Activated T-cell treated with anti-CD3 and anti-CD28 coated beads, Interleukin-2, amount 50 U/mL, for 24 hours (primary cell): ENCODE data around the gene IL22RA2.
A peak's percentile ranks its signal among the peaks of the same experiment; 100 is the strongest.

Experiments
- DNase-seq: peaks from one replicate; pipeline ENCODE4 v3.0.0-alpha.2; 2020
- H3K27ac Mint-ChIP-seq: 2 replicates; pipeline ENCODE4 v1.8.0; 2020; ENCODE audit warnings: mild to moderate bottlenecking, mixed read lengths
- H3K27me3 Mint-ChIP-seq: 2 replicates; pipeline ENCODE4 v1.8.0; 2020; ENCODE audit warnings: mixed read lengths
- H3K36me3 Mint-ChIP-seq: 2 replicates; pipeline ENCODE4 v1.8.0; 2020; ENCODE audit warnings: low read depth, mixed read lengths
- H3K4me1 Mint-ChIP-seq: 2 replicates; pipeline ENCODE4 v1.8.0; 2020; ENCODE audit warnings: low read depth, mixed read lengths
- H3K4me3 Mint-ChIP-seq: 2 replicates; pipeline ENCODE4 v1.8.0; 2020; ENCODE audit warnings: mild to moderate bottlenecking, moderate library complexity, mixed read lengths
- H3K9me3 Mint-ChIP-seq: 2 replicates; pipeline ENCODE4 v1.8.0; 2020; ENCODE audit warnings: mixed read lengths

The IL22RA2 gene

GRCh38 chr6:137182654-137183073 lies 9.2 kb upstream of the IL22RA2 start:
- H3K4me3 Mint-ChIP-seq: no peak overlapping the region
- H3K4me1 Mint-ChIP-seq: no peaks in the 10 kb centered on the region
- no peak overlapping the region for H3K27ac Mint-ChIP-seq
- DNase-seq: no peak
- peaks cover 5% of the 10 kb centered on the region for H3K36me3 Mint-ChIP-seq
- peaks cover 52% of the 10 kb centered on the region for H3K9me3 Mint-ChIP-seq
- H3K27me3 Mint-ChIP-seq: peaks cover 5% of the 10 kb centered on the region

GRCh38 chr6:137181891-137182653 lies 8.6 kb upstream of the IL22RA2 start:
- Mint-ChIP-seq H3K27ac (no peak overlapping the region), H3K4me1 (no peaks in the 10 kb centered on the region), H3K27me3 (peaks cover 5% of the 10 kb centered on the region), H3K4me3 (no peak overlapping the region), H3K9me3 (peaks cover 47% of the 10 kb centered on the region), H3K36me3 (peaks cover 5% of the 10 kb centered on the region)
- no peak for DNase-seq

- H3K27ac Mint-ChIP-seq: no peak overlapping the region
- no peak for DNase-seq
- H3K4me1 Mint-ChIP-seq: no peaks in the 10 kb centered on the region
- H3K27me3 Mint-ChIP-seq: no peaks in the 10 kb centered on the region
- no peak overlapping the region for H3K4me3 Mint-ChIP-seq
- H3K36me3 Mint-ChIP-seq: peaks cover 4% of the 10 kb centered on the region
- peaks cover 15% of the 10 kb centered on the region for H3K9me3 Mint-ChIP-seq
Measured at GRCh38 chr6:137177611-137178010, 4.2 kb upstream of the IL22RA2 start.

- no peak overlapping the region for H3K27ac Mint-ChIP-seq
- peaks cover 2% of the 10 kb centered on the region for H3K36me3 Mint-ChIP-seq
- H3K4me3 Mint-ChIP-seq: no peak overlapping the region
- no peaks in the 10 kb centered on the region for H3K27me3 Mint-ChIP-seq
- peaks cover 7% of the 10 kb centered on the region for H3K4me1 Mint-ChIP-seq
- no peak for DNase-seq
- peaks cover 11% of the 10 kb centered on the region for H3K9me3 Mint-ChIP-seq
Measured at GRCh38 chr6:137176729-137177128, 3.3 kb upstream of the IL22RA2 start.

GRCh38 chr6:137175868-137176245 lies 2.4 kb upstream of the IL22RA2 start:
- Mint-ChIP-seq H3K27me3 (no peaks in the 10 kb centered on the region), H3K27ac (no peak overlapping the region), H3K36me3 (peaks cover 2% of the 10 kb centered on the region), H3K4me3 (no peak overlapping the region), H3K9me3 (peaks cover 4% of the 10 kb centered on the region), H3K4me1 (peaks cover 15% of the 10 kb centered on the region)
- no peak for DNase-seq

DNA sequence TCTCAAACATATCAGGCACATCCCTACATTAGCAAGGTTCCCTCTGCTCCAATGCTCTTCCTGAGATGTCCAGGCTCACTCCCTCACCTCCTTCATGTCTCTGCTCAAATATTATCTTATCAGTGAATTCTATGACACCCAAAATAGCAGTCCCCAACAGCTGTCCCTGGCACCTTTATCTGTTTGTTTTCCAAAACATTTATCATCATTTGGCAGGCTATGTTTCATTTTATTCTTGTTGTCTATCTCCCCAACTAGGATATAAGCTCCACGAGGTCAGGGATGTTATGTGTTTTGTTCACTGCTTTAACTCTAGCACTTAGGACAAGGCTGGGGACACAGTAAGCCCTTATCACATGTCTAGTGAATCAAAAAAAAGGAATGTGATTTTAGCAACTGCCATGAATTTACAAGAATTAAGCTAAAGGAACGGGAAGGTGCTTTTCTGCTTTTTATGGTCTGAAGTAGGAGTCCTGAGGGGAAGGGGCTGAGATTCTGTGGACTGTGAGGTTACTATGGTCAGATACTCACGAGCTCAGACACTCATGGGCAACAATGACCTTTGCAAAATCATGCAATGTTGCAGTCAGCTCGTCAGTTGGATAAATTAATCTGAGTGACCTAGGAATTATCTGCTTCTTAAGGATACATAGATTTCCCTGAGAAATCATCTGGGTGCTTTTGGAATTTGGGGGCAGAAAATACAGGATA lies 1.9 kb upstream of the IL22RA2 start:
- Mint-ChIP-seq H3K27me3 (no peaks in the 10 kb centered on the region), H3K4me1 (peaks cover 20% of the 10 kb centered on the region), H3K36me3 (no peaks in the 10 kb centered on the region), H3K4me3 (no peak overlapping the region), H3K27ac (no peak overlapping the region), H3K9me3 (no peaks in the 10 kb centered on the region)
- DNase-seq: no peak

DNA sequence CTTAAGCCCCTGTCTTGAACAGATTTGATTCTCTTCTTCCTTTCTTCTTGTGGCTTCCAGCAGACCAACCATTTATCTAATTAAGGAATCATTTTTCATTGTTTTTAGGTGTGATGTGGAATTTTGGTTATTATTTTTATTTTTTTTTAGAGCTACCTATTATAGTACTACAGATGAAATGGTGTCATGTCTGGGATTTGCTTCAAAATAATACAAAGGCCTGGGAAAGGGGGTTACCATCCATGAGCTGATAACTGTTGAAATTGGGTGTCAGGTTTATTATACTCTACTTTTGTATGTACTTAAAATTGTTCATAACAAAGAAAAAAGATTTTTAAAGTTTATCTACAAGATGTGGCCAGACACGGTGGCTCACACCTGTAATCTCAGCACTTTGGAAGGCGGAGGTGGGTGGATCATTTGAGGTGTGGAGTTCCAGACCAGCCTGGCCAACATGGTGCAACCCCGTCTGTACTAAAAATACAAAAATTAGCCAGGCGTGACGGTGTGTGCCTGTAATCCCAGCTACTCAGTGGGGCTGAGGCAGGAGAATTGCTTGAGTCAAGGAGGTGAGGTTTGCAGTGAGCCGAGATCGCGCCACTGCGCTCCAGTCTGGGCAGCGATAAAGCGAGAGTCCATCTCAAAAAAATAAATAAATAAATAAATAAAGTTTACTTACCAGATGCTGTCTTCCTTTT lies 561 bp downstream of the IL22RA2 start:
- Mint-ChIP-seq H3K4me1 (peaks cover 27% of the 10 kb centered on the region), H3K4me3 (no peak overlapping the region), H3K27ac (no peak overlapping the region), H3K9me3 (no peaks in the 10 kb centered on the region), H3K27me3 (no peaks in the 10 kb centered on the region), H3K36me3 (no peaks in the 10 kb centered on the region)
- no peak for DNase-seq

- H3K9me3 Mint-ChIP-seq: no peaks in the 10 kb centered on the region
- H3K36me3 Mint-ChIP-seq: no peaks in the 10 kb centered on the region
- peaks cover 3% of the 10 kb centered on the region for H3K27me3 Mint-ChIP-seq
- no peak overlapping the region for H3K27ac Mint-ChIP-seq
- DNase-seq: no peak
- H3K4me3 Mint-ChIP-seq: no peak overlapping the region
- H3K4me1 Mint-ChIP-seq: peaks cover 33% of the 10 kb centered on the region
Measured at GRCh38 chr6:137171824-137172733, 1.4 kb downstream of the IL22RA2 start.

GRCh38 chr6:137171053-137171374 lies 2.4 kb downstream of the IL22RA2 start:
- Mint-ChIP-seq H3K4me3 (no peak overlapping the region), H3K27me3 (peaks cover 6% of the 10 kb centered on the region), H3K4me1 (peaks cover 40% of the 10 kb centered on the region), H3K36me3 (no peaks in the 10 kb centered on the region), H3K27ac (no peak overlapping the region), H3K9me3 (no peaks in the 10 kb centered on the region)
- no peak for DNase-seq

DNA sequence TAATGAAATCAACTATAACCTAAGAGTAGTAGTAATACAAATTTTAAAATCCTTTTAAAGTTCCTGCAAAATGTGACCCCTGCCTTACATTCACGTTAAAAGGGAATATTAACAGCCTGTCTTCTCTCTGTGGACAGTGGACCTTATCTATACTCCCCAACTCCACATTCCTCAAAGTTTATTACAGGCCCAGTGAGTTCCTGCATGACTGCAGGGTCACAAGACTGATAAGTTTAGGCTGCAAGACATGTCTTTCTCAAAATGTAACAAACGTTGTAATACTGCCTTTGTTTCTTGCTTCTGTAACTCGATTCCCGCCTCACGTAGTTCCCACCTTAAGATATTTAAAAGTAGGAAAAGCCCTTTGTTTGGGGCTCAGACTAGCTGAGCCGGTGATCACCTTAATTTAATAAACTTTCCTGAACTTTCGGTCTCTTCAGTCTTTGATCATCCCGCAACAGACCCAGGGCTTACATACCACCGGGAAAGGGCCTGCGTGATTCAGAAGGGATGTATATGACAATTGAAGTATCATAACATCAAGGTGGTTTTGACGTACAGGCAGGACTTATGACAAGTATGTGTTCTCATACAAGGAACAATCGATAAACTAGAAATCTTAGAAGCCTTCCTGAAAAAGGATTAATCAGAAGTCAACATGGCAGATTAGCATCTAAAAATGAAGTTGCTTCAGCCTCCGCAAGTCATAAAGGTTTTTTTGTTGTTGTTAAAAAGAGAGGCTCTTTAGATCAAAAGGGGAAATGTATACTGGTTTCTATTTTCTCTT lies 3.0 kb downstream of the IL22RA2 start:
- Mint-ChIP-seq H3K27ac (no peak overlapping the region), H3K9me3 (no peaks in the 10 kb centered on the region), H3K4me3 (no peak overlapping the region), H3K27me3 (peaks cover 6% of the 10 kb centered on the region), H3K4me1 (peaks cover 43% of the 10 kb centered on the region), H3K36me3 (no peaks in the 10 kb centered on the region)
- DNase-seq: no peak

- H3K36me3 Mint-ChIP-seq: no peaks in the 10 kb centered on the region
- H3K4me3 Mint-ChIP-seq: no peak overlapping the region
- H3K27me3 Mint-ChIP-seq: peaks cover 19% of the 10 kb centered on the region
- peak overlapping the region; percentile 74 for H3K27ac Mint-ChIP-seq
- DNase-seq: no peak
- H3K4me1 Mint-ChIP-seq: peaks cover 53% of the 10 kb centered on the region
- H3K9me3 Mint-ChIP-seq: peaks cover 17% of the 10 kb centered on the region
Measured at GRCh38 chr6:137167702-137168377, 5.6 kb downstream of the IL22RA2 start.

DNA sequence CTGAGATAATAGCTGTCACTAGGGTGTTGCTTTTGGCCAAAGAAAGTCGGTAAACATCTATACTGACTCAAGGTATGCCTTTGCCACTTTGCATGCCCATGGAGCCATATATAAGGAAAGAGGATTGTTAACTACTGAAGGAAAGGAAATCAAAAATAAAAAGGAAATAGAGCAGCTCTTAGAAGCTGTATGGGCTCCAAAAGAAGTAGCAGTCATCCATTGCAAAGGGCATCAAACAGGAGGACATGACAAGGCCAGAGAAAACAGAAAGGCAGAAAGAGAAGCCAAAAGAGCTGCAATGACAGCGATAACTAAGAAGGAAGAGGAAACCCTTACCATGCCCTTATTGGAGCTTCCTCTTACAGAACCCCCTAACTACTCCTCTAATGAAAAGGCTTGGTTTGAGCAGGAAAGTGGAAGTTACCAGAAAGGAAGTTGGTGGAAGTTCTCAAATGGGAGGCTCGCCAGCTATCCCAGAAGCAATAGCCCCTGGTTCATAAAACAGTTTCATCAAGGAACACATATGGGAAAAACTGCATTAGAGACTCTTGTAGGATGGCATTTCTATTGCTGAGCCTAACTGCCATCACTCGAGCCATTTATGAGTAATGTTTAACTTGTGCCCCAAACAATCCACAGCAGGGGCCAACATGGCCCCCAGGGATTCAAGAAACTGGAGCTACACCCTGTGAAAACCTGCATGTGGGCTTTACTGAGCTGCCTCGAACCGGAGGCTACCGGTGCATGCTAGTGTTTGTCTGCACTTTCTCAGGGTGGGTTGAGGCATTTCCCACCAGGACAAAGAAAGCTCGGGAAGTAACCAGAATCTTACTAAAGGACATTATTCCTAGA lies 7.0 kb downstream of the IL22RA2 start:
- H3K4me1 Mint-ChIP-seq: peaks cover 45% of the 10 kb centered on the region
- H3K9me3 Mint-ChIP-seq: peaks cover 17% of the 10 kb centered on the region
- peaks cover 26% of the 10 kb centered on the region for H3K27me3 Mint-ChIP-seq
- DNase-seq: no peak
- no peak overlapping the region for H3K4me3 Mint-ChIP-seq
- no peak overlapping the region for H3K27ac Mint-ChIP-seq
- H3K36me3 Mint-ChIP-seq: no peaks in the 10 kb centered on the region
